ENCODE measurements around the gene KRTAP20-4. TPM values are rescaled to one million over a fixed set of nuclear protein-coding genes. Genes with fewer than 3 reads are reported as not detected.

KRTAP20-4 gene
- total RNA-seq, 1 donor from 2014 or later, result not detected

- H3K4me1 Mint-ChIP-seq (ENCODE audit: unreplicated experiment), result no peaks in the 10 kb centered on the region
- no peaks in the 10 kb centered on the region for H3K27me3 Mint-ChIP-seq (ENCODE audit: unreplicated experiment)
- H3K4me3 Mint-ChIP-seq (ENCODE audit: unreplicated experiment), result no peak overlapping the region
- H3K27ac Mint-ChIP-seq (ENCODE audit: unreplicated experiment), result no peak overlapping the region
- no peak for TF ChIP-seq CTCF (IDR thresholded peaks at IDR 0.05; ENCODE audit: unreplicated experiment)
- DNase-seq (ENCODE audit: low spot score), result no peak
- H3K9me3 Mint-ChIP-seq (ENCODE audit: unreplicated experiment), result no peaks in the 10 kb centered on the region
- H3K36me3 Mint-ChIP-seq (ENCODE audit: low read depth, unreplicated experiment), result no peaks in the 10 kb centered on the region
Measured at GRCh38 chr21:30638686-30639085, 18.3 kb downstream of the KRTAP20-4 start.

GRCh38 chr21:30642564-30642963, 22.1 kb downstream of the KRTAP20-4 start, which contains the start of gene KRTAP20-3:
Gene KRTAP20-3 (plus strand): TSS chr21:30642864.
- TF ChIP-seq CTCF (IDR thresholded peaks at IDR 0.05; ENCODE audit: unreplicated experiment), result no peak
- H3K27me3 Mint-ChIP-seq (ENCODE audit: unreplicated experiment), result no peaks in the 10 kb centered on the region
- peaks cover 5% of the 10 kb centered on the region for H3K4me1 Mint-ChIP-seq (ENCODE audit: unreplicated experiment)
- no peak within 1 kb of the TSS for H3K27ac Mint-ChIP-seq (ENCODE audit: unreplicated experiment)
- no peaks in the 10 kb centered on the region for H3K36me3 Mint-ChIP-seq (ENCODE audit: low read depth, unreplicated experiment)
- no peak for DNase-seq (ENCODE audit: low spot score)
- H3K9me3 Mint-ChIP-seq (ENCODE audit: unreplicated experiment), result no peaks in the 10 kb centered on the region
- no peak within 1 kb of the TSS for H3K4me3 Mint-ChIP-seq (ENCODE audit: unreplicated experiment)

GRCh38 chr21:30646904-30647414, 26.5 kb downstream of the KRTAP20-4 start:
- no peak for TF ChIP-seq CTCF (IDR thresholded peaks at IDR 0.05; ENCODE audit: unreplicated experiment)
- Mint-ChIP-seq H3K27me3 (ENCODE audit: unreplicated experiment) (no peaks in the 10 kb centered on the region), H3K9me3 (ENCODE audit: unreplicated experiment) (no peaks in the 10 kb centered on the region), H3K4me1 (ENCODE audit: unreplicated experiment) (peaks cover 8% of the 10 kb centered on the region), H3K4me3 (ENCODE audit: unreplicated experiment) (no peak overlapping the region), H3K27ac (ENCODE audit: unreplicated experiment) (no peak overlapping the region), H3K36me3 (ENCODE audit: low read depth, unreplicated experiment) (no peaks in the 10 kb centered on the region)
- DNase-seq (ENCODE audit: low spot score), result no peak

- DNase-seq (ENCODE audit: low spot score), result no peak
- no peaks in the 10 kb centered on the region for H3K4me1 Mint-ChIP-seq (ENCODE audit: unreplicated experiment)
- H3K27me3 Mint-ChIP-seq (ENCODE audit: unreplicated experiment), result no peaks in the 10 kb centered on the region
- no peaks in the 10 kb centered on the region for H3K36me3 Mint-ChIP-seq (ENCODE audit: low read depth, unreplicated experiment)
- H3K4me3 Mint-ChIP-seq (ENCODE audit: unreplicated experiment), result no peak overlapping the region
- no peak overlapping the region for H3K27ac Mint-ChIP-seq (ENCODE audit: unreplicated experiment)
- H3K9me3 Mint-ChIP-seq (ENCODE audit: unreplicated experiment), result no peaks in the 10 kb centered on the region
- no peak for TF ChIP-seq CTCF (IDR thresholded peaks at IDR 0.05; ENCODE audit: unreplicated experiment)
Measured at GRCh38 chr21:30652891-30653290, 32.5 kb downstream of the KRTAP20-4 start.

- Mint-ChIP-seq H3K4me1 (ENCODE audit: unreplicated experiment) (no peaks in the 10 kb centered on the region), H3K4me3 (ENCODE audit: unreplicated experiment) (no peak overlapping the region), H3K27me3 (ENCODE audit: unreplicated experiment) (peaks cover 1% of the 10 kb centered on the region), H3K27ac (ENCODE audit: unreplicated experiment) (no peak overlapping the region), H3K36me3 (ENCODE audit: low read depth, unreplicated experiment) (no peaks in the 10 kb centered on the region), H3K9me3 (ENCODE audit: unreplicated experiment) (no peaks in the 10 kb centered on the region)
- TF ChIP-seq CTCF (IDR thresholded peaks at IDR 0.05; ENCODE audit: unreplicated experiment), result no peak
- DNase-seq (ENCODE audit: low spot score), result no peak
Measured at GRCh38 chr21:30668776-30669175, 48.3 kb downstream of the KRTAP20-4 start.

Other genes starting within 250 kb of the KRTAP20-4 start
- gene KRTAP13-2, start 248.4 kb upstream of the KRTAP20-4 start, total RNA-seq (ENCODE audit: unreplicated experiment), result not detected
- gene KRTAP13-1, start 224.6 kb upstream of the KRTAP20-4 start, total RNA-seq (ENCODE audit: unreplicated experiment), result not detected
- not detected for gene KRTAP13-3, start 194.7 kb upstream of the KRTAP20-4 start, total RNA-seq (ENCODE audit: unreplicated experiment)
- not detected for gene KRTAP13-4, start 190.4 kb upstream of the KRTAP20-4 start, total RNA-seq (ENCODE audit: unreplicated experiment)
- not detected for gene KRTAP15-1, start 180.4 kb upstream of the KRTAP20-4 start, total RNA-seq (ENCODE audit: unreplicated experiment)
- not detected for gene KRTAP19-1, start 140.3 kb upstream of the KRTAP20-4 start, total RNA-seq (ENCODE audit: unreplicated experiment)
- gene KRTAP19-2, start 133.2 kb upstream of the KRTAP20-4 start, total RNA-seq (ENCODE audit: unreplicated experiment), result not detected
- not detected for gene KRTAP19-3, start 128.6 kb upstream of the KRTAP20-4 start, total RNA-seq (ENCODE audit: unreplicated experiment)
- not detected for gene KRTAP19-4, start 123.5 kb upstream of the KRTAP20-4 start, total RNA-seq (ENCODE audit: unreplicated experiment)
- gene KRTAP19-5, start 118.5 kb upstream of the KRTAP20-4 start, total RNA-seq (ENCODE audit: unreplicated experiment), result not detected
- gene KRTAP19-6, start 78.8 kb upstream of the KRTAP20-4 start, total RNA-seq (ENCODE audit: unreplicated experiment), result not detected
- gene KRTAP19-7, start 59.3 kb upstream of the KRTAP20-4 start, total RNA-seq (ENCODE audit: unreplicated experiment), result not detected
- gene KRTAP22-2, start 30.2 kb upstream of the KRTAP20-4 start, total RNA-seq (ENCODE audit: unreplicated experiment), result not detected
- not detected for gene KRTAP6-3, start 28.2 kb upstream of the KRTAP20-4 start, total RNA-seq (ENCODE audit: unreplicated experiment)
- gene KRTAP6-2, start 21.7 kb upstream of the KRTAP20-4 start, total RNA-seq (ENCODE audit: unreplicated experiment), result not detected
- not detected for gene KRTAP22-1, start 19.5 kb upstream of the KRTAP20-4 start, total RNA-seq (ENCODE audit: unreplicated experiment)
- gene KRTAP6-1, start 6.7 kb upstream of the KRTAP20-4 start, total RNA-seq (ENCODE audit: unreplicated experiment), result not detected
- gene KRTAP20-1, start 4.2 kb upstream of the KRTAP20-4 start, total RNA-seq (ENCODE audit: unreplicated experiment), result not detected
- not detected for gene KRTAP20-2, start 14.6 kb downstream of the KRTAP20-4 start, total RNA-seq (ENCODE audit: unreplicated experiment)
- gene KRTAP20-3, start 22.2 kb downstream of the KRTAP20-4 start, total RNA-seq (ENCODE audit: unreplicated experiment), result not detected
- gene KRTAP21-3, start 98.2 kb downstream of the KRTAP20-4 start, total RNA-seq (ENCODE audit: unreplicated experiment), result not detected
- gene KRTAP21-2, start 126.6 kb downstream of the KRTAP20-4 start, total RNA-seq (ENCODE audit: unreplicated experiment), result not detected
- not detected for gene KRTAP21-1, start 134.8 kb downstream of the KRTAP20-4 start, total RNA-seq (ENCODE audit: unreplicated experiment)
- gene KRTAP8-1, start 192.6 kb downstream of the KRTAP20-4 start, total RNA-seq (ENCODE audit: unreplicated experiment), result not detected
- gene KRTAP7-1, start 209.1 kb downstream of the KRTAP20-4 start, total RNA-seq (ENCODE audit: unreplicated experiment), result not detected